ENCODE measurements around the gene NCF1.
"Not testable (repeated sequence)": the region's sequence is repeated elsewhere in the genome, so short reads cannot be mapped to it uniquely, and the experiment has no call there.

GRCh38 chr7:74788369-74789150 is 14.7 kb downstream of the NCF1 start:
- not testable (repeated sequence) for TF ChIP-seq POLR2AphosphoS5 (IDR thresholded peaks at IDR 0.05; ENCODE audit: low read depth, low read length); BRCA1 (IDR thresholded peaks at IDR 0.05; ENCODE audit: low read depth, low read length); HDAC2 (IDR thresholded peaks at IDR 0.05; ENCODE audit: borderline replicate concordance in 1 of 2, low read depth in 2 of 2, low read length in 2 of 2); YY1 (IDR thresholded peaks at IDR 0.05; ENCODE audit: low read depth, low read length); CTCF (IDR thresholded peaks at IDR 0.05; ENCODE audit: control extremely low read depth in 1 of 3, insufficient read depth in 1 of 3, low read depth in 1 of 3, low read length in 3 of 3); MAFK (IDR thresholded peaks at IDR 0.05; ENCODE audit: low read depth, low read length); KDM1A (IDR thresholded peaks at IDR 0.05; ENCODE audit: borderline replicate concordance, low read length); CREB1 (IDR thresholded peaks at IDR 0.05); SP1 (IDR thresholded peaks at IDR 0.05; ENCODE audit: low read depth, low read length); POLR2A (IDR thresholded peaks at IDR 0.05; ENCODE audit: control extremely low read depth in 1 of 2, low read depth in 2 of 2, low read length in 2 of 2); GABPA (IDR thresholded peaks at IDR 0.05; ENCODE audit: borderline replicate concordance, insufficient read depth, low read length)
